PC-3 (cell line): ENCODE measurements around the gene PLEKHB1. TPM values are rescaled to one million over a fixed set of nuclear protein-coding genes. Genes with fewer than 3 reads are reported as not detected.

Experiments
- ATAC-seq: fragments of 200-7000 bp; cut with Tn5 transposase; 2 replicates; pipeline ENCODE4 v1.9.1; 2020; ENCODE audit warnings: mild to moderate bottlenecking, moderate library complexity
- BruUV-seq: library from RNA; stranded (reverse); fragments of 400-500 nt; replicated peaks from 2 replicates; lab custom pipeline; 2021; lab: Mats Ljungman, UMichigan
- CTCF ChIA-PET: fragments of 300-600 bp; sonication (Branson Sonifier 250); formaldehyde crosslinking; loops from one replicate; lab custom pipeline; 2022; ENCODE audit warnings: antibody characterized with exemption; lab: Charles Lee
- POLR2A ChIA-PET: fragments of 300-600 bp; sonication (Branson Sonifier 250); formaldehyde crosslinking; loops from one replicate; lab custom pipeline; 2022; ENCODE audit warnings: antibody characterized with exemption; ENCODE audit not compliant: unreplicated experiment; lab: Charles Lee
- DNase-seq: peaks from one replicate; pipeline ENCODE4 v3.0.0-alpha.2; 2015
- H2AFZ ChIP-seq: fragments of 300-600 bp; sonication (generic); 2 replicates; pipeline ENCODE4 v1.6.0; 2016; ENCODE audit warnings: antibody characterized with exemption, low read length
- H3F3A ChIP-seq: fragments of 300-600 bp; sonication (generic); one replicate; pipeline ENCODE4 v1.6.0; 2017; ENCODE audit warnings: antibody characterized with exemption, low read length, control low read depth, mild to moderate bottlenecking; ENCODE audit not compliant: unreplicated experiment
- H3K27ac ChIP-seq: fragments of 300-600 bp; sonication (generic); 2 replicates; pipeline ENCODE4 v1.5.1; 2016; ENCODE audit warnings: mild to moderate bottlenecking, low read length
- H3K27me3 ChIP-seq: fragments of 300-600 bp; sonication (generic); 2 replicates; pipeline ENCODE4 v1.6.1; 2016; ENCODE audit warnings: low read length, mixed read lengths
- H3K36me3 ChIP-seq: fragments of 300-600 bp; sonication (generic); 2 replicates; pipeline ENCODE4 v1.6.1; 2016; ENCODE audit warnings: low read depth, mixed run types, low read length, mixed read lengths
- H3K4me1 ChIP-seq: fragments of 300-600 bp; sonication (generic); 2 replicates; pipeline ENCODE4 v1.5.1; 2016; ENCODE audit warnings: low read length; ENCODE audit not compliant: insufficient read depth
- H3K4me2 ChIP-seq: fragments of 300-600 bp; sonication (generic); 2 replicates; pipeline ENCODE4 v1.6.0; 2016; ENCODE audit warnings: low read length
- H3K4me3 ChIP-seq: fragments of 300-600 bp; sonication (generic); 2 replicates; pipeline ENCODE4 v1.5.1; 2016; ENCODE audit warnings: mild to moderate bottlenecking, low read length, mixed read lengths
- H3K79me2 ChIP-seq: fragments of 300-600 bp; sonication (generic); 2 replicates; pipeline ENCODE4 v1.6.1; 2017; ENCODE audit warnings: low read length, mixed read lengths
- H3K9ac ChIP-seq: fragments of 300-600 bp; sonication (generic); 2 replicates; pipeline ENCODE4 v1.6.0; 2016; ENCODE audit warnings: mild to moderate bottlenecking, low read length
- H3K9me2 ChIP-seq: fragments of 300-600 bp; sonication (generic); replicated peaks from 2 replicates; pipeline ENCODE4 v1.6.1; 2016; ENCODE audit warnings: mixed run types, low read length, mixed read lengths
- H3K9me3 ChIP-seq: fragments of 300-600 bp; sonication (generic); 2 replicates; pipeline ENCODE4 v1.6.1; 2016; ENCODE audit warnings: low read length, mixed read lengths
- H4K20me1 ChIP-seq: fragments of 300-600 bp; sonication (generic); 2 replicates; pipeline ENCODE4 v1.6.1; 2016; ENCODE audit warnings: low read length, mixed read lengths
- CTCF ChIP-seq: fragments of 300-600 bp; sonication (generic); conservative IDR thresholded peaks from 2 replicates; pipeline ENCODE4 v1.5.1; 2017; ENCODE audit warnings: antibody characterized with exemption, low read depth, mild to moderate bottlenecking, low read length
- EZH2 ChIP-seq: fragments of 300-600 bp; sonication (generic); IDR thresholded peaks from one replicate; pipeline ENCODE4 v1.6.1; 2017; ENCODE audit warnings: antibody characterized with exemption, mild to moderate bottlenecking, low read length; ENCODE audit not compliant: unreplicated experiment
- EZH2phosphoT487 ChIP-seq: fragments of 300-600 bp; sonication (generic); IDR thresholded peaks from 2 replicates; pipeline ENCODE4 v1.6.1; 2018; ENCODE audit warnings: mild to moderate bottlenecking, antibody characterized with exemption, low read length, borderline replicate concordance
- intact Hi-C: fragments of 100-400 bp; cut with micrococcal nuclease; formaldehyde crosslinking; loops from 2 replicates; pipeline ENCODE4 v1.9.0; 2023
- total RNA-seq: library from RNA; depleted of rRNA; stranded (reverse); fragments of >200 nt; gene quantifications from 2 replicates; pipeline ENCODE4 v1.2.3, GENCODE V29; 2014

PLEKHB1 gene
- total RNA-seq, 1 experiment from 2014 or later = 4.6 TPM

GRCh38 chr11:73641668-73642067 lies 4.7 kb upstream of the PLEKHB1 start:
- no peak overlapping the region for H3K4me2 ChIP-seq
- H3K4me1 ChIP-seq = no peaks in the 10 kb centered on the region
- no peaks in the 10 kb centered on the region for H3K9me3 ChIP-seq
- no peak overlapping the region for H2AFZ ChIP-seq
- no peak overlapping the region for H3K4me3 ChIP-seq
- no peak for ATAC-seq
- ChIA-PET CTCF (no interaction called here), POLR2A (no interaction called here)
- TF ChIP-seq EZH2 (no peak), EZH2phosphoT487 (no peak), CTCF (no peak)
- no peaks in the 10 kb centered on the region for H3F3A ChIP-seq
- no peaks in the 10 kb centered on the region for H3K79me2 ChIP-seq
- no peaks in the 10 kb centered on the region for H3K36me3 ChIP-seq
- H3K9me2 ChIP-seq = no peaks in the 10 kb centered on the region
- intact Hi-C loops = no loop called here
- no peaks in the 10 kb centered on the region for H4K20me1 ChIP-seq
- H3K27ac ChIP-seq = no peak overlapping the region
- no peak for DNase-seq
- no TSS peak for BruUV-seq
- no peaks in the 10 kb centered on the region for H3K27me3 ChIP-seq
- no peak overlapping the region for H3K9ac ChIP-seq

GRCh38 chr11:73645121-73645969 lies 1.0 kb upstream of the PLEKHB1 start:
- no peak for ATAC-seq
- no peak for DNase-seq
- Histone ChIP-seq H3K79me2 (no peaks in the 10 kb centered on the region), H3K27me3 (no peaks in the 10 kb centered on the region), H3K36me3 (no peaks in the 10 kb centered on the region), H3K4me2 (no peak overlapping the region), H3K27ac (no peak overlapping the region), H3K4me1 (peaks cover 5% of the 10 kb centered on the region), H3K9me2 (no peaks in the 10 kb centered on the region), H3K4me3 (no peak overlapping the region), H2AFZ (no peak overlapping the region), H4K20me1 (no peaks in the 10 kb centered on the region), H3F3A (no peaks in the 10 kb centered on the region), H3K9ac (no peak overlapping the region), H3K9me3 (no peaks in the 10 kb centered on the region)
- ChIA-PET CTCF (interaction anchor here (0.7 to 1.1 kb wide), 2 partner anchors 20 kb away, joined by 8 to 11 read pairs; no protein-coding TSS in a partner anchor), POLR2A (interaction anchor here (0.6 kb wide), 1 partner anchor 187 kb away, joined by 3 read pairs; no protein-coding TSS in a partner anchor)
- no TSS peak for BruUV-seq
- no peak for TF ChIP-seq EZH2phosphoT487
- TF ChIP-seq CTCF = no peak
- TF ChIP-seq EZH2 = no peak
- intact Hi-C loops = no loop called here
